ENCODE results near the gene RIN1. TPM values are rescaled to one million over a fixed set of nuclear protein-coding genes. Genes with fewer than 3 reads are reported as not detected.

RIN1 gene
- total and polyA plus RNA-seq, 2 of the 13 experiments (the other 11 are each of a cell fraction or from before 2014, with no cell fraction given) = 2.4 to 4.1 TPM

- no peak for TF ChIP-seq ZNF136 (CRISPR knock-in tag; IDR thresholded peaks at IDR 0.05; ENCODE audit: low read depth)
- no peak; a peak in 1 of 4 replicates for TF ChIP-seq NR2F1 (CRISPR knock-in tag; IDR thresholded peaks at IDR 0.05)
- TF ChIP-seq NCOA2 (CRISPR knock-in tag; IDR thresholded peaks at IDR 0.05) = no peak
- no peak for TF ChIP-seq PPARG (CRISPR knock-in tag; conservative IDR thresholded peaks at IDR 0.05)
- no peak for TF ChIP-seq TCF7L2 (IDR thresholded peaks at IDR 0.05; ENCODE audit: low read depth, low read length)
- no peak for TF ChIP-seq SRSF1 (optimal IDR thresholded peaks at IDR 0.05; ENCODE audit: low read depth, low read length)
- no peak for TF ChIP-seq ZKSCAN5 (CRISPR knock-in tag; IDR thresholded peaks at IDR 0.05)
- no peak; the same call in 1 of the 2 replicates for TF ChIP-seq ZNF639 (CRISPR knock-in tag; conservative IDR thresholded peaks at IDR 0.05)
- no peak for TF ChIP-seq ESRRA (CRISPR knock-in tag; IDR thresholded peaks at IDR 0.05; ENCODE audit: low read depth)
- 0 out of 2 replicates have a peak, but pooled peaks have one; percentile 1 for TF ChIP-seq ZNF790 (CRISPR knock-in tag; IDR thresholded peaks at IDR 0.05; ENCODE audit: borderline replicate concordance)
- TF ChIP-seq ZNF362 (CRISPR knock-in tag; IDR thresholded peaks at IDR 0.05; ENCODE audit: borderline replicate concordance) = no peak
- TF ChIP-seq SNAPC2 (CRISPR knock-in tag; IDR thresholded peaks at IDR 0.05) = peak; percentile 80; the same call in 1 of the 2 replicates
- no peak for TF ChIP-seq ZNF484 (CRISPR knock-in tag; IDR thresholded peaks at IDR 0.05; ENCODE audit: borderline replicate concordance, low read depth)
- no peak for TF ChIP-seq ZEB1 (IDR thresholded peaks at IDR 0.05; ENCODE audit: insufficient replicate concordance, low read depth)
- TF ChIP-seq, protein P1, sequence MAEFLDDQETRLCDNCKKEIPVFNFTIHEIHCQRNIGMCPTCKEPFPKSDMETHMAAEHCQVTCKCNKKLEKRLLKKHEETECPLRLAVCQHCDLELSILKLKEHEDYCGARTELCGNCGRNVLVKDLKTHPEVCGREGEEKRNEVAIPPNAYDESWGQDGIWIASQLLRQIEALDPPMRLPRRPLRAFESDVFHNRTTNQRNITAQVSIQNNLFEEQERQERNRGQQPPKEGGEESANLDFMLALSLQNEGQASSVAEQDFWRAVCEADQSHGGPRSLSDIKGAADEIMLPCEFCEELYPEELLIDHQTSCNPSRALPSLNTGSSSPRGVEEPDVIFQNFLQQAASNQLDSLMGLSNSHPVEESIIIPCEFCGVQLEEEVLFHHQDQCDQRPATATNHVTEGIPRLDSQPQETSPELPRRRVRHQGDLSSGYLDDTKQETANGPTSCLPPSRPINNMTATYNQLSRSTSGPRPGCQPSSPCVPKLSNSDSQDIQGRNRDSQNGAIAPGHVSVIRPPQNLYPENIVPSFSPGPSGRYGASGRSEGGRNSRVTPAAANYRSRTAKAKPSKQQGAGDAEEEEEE (CRISPR knock-in tag; IDR thresholded peaks at IDR 0.05; ENCODE audit: borderline replicate concordance) = no peak
- TF ChIP-seq SMAD1 (CRISPR knock-in tag; IDR thresholded peaks at IDR 0.05; ENCODE audit: borderline replicate concordance, low read depth) = no peak
- TF ChIP-seq ZNF597 (CRISPR knock-in tag; IDR thresholded peaks at IDR 0.05) = no peak
- TF ChIP-seq UBTF (CRISPR knock-in tag; IDR thresholded peaks at IDR 0.05) = peak; percentile 29; the same call in 1 of the 2 replicates
These were observed 47.3 kb downstream of the RIN1 start, which contains the start of gene YIF1A (continued) for GRCh38 chr11:66288671-66289547.

Measured in HepG2 (cell line).